ENCODE measurements around the gene CEP104.

The CEP104 gene

GRCh38 chr1:3892748-3893147 lies 35.7 kb upstream of the CEP104 start:
- no peak overlapping the region for H3K27ac ChIP-seq (ENCODE audit: low read depth, low read length)
- no peaks in the 10 kb centered on the region for H3K4me1 ChIP-seq (ENCODE audit: control insufficient read depth, insufficient read depth, low read length, unreplicated experiment)
- H3K79me2 ChIP-seq (ENCODE audit: control insufficient read depth, insufficient read depth, low read length, unreplicated experiment) = peaks cover 49% of the 10 kb centered on the region
- no peak overlapping the region for H3K4me3 ChIP-seq (ENCODE audit: low read depth, low read length)
- H3K36me3 ChIP-seq (ENCODE audit: insufficient read depth, low read length) = peaks cover 8% of the 10 kb centered on the region
- no peak overlapping the region for H2AFZ ChIP-seq (ENCODE audit: low read length, unreplicated experiment)
- no peaks in the 10 kb centered on the region for H3K27me3 ChIP-seq (ENCODE audit: insufficient read depth, low read length)

- Histone ChIP-seq H3K27ac (ENCODE audit: low read depth, low read length) (no peak overlapping the region), H3K27me3 (ENCODE audit: insufficient read depth, low read length) (no peaks in the 10 kb centered on the region), H3K36me3 (ENCODE audit: insufficient read depth, low read length) (peaks cover 8% of the 10 kb centered on the region), H3K4me1 (ENCODE audit: control insufficient read depth, insufficient read depth, low read length, unreplicated experiment) (no peaks in the 10 kb centered on the region), H2AFZ (ENCODE audit: low read length, unreplicated experiment) (no peak overlapping the region), H3K79me2 (ENCODE audit: control insufficient read depth, insufficient read depth, low read length, unreplicated experiment) (peaks cover 35% of the 10 kb centered on the region), H3K4me3 (ENCODE audit: low read depth, low read length) (no peak overlapping the region)
These were observed 34.4 kb upstream of the CEP104 start for GRCh38 chr1:3891329-3891865.

GRCh38 chr1:3890389-3891328 lies 33.6 kb upstream of the CEP104 start:
- H3K27ac ChIP-seq (ENCODE audit: low read depth, low read length) = no peak overlapping the region
- peaks cover 8% of the 10 kb centered on the region for H3K36me3 ChIP-seq (ENCODE audit: insufficient read depth, low read length)
- no peaks in the 10 kb centered on the region for H3K4me1 ChIP-seq (ENCODE audit: control insufficient read depth, insufficient read depth, low read length, unreplicated experiment)
- H3K79me2 ChIP-seq (ENCODE audit: control insufficient read depth, insufficient read depth, low read length, unreplicated experiment) = peaks cover 28% of the 10 kb centered on the region
- no peak overlapping the region for H3K4me3 ChIP-seq (ENCODE audit: low read depth, low read length)
- no peak overlapping the region for H2AFZ ChIP-seq (ENCODE audit: low read length, unreplicated experiment)
- no peaks in the 10 kb centered on the region for H3K27me3 ChIP-seq (ENCODE audit: insufficient read depth, low read length)

GRCh38 chr1:3889936-3890335 lies 32.9 kb upstream of the CEP104 start:
- H3K27me3 ChIP-seq (ENCODE audit: insufficient read depth, low read length) = no peaks in the 10 kb centered on the region
- H2AFZ ChIP-seq (ENCODE audit: low read length, unreplicated experiment) = no peak overlapping the region
- peaks cover 8% of the 10 kb centered on the region for H3K36me3 ChIP-seq (ENCODE audit: insufficient read depth, low read length)

GRCh38 chr1:3888301-3888700 lies 31.3 kb upstream of the CEP104 start:
- Histone ChIP-seq H3K27me3 (ENCODE audit: insufficient read depth, low read length) (no peaks in the 10 kb centered on the region), H3K27ac (ENCODE audit: low read depth, low read length) (no peak overlapping the region), H3K36me3 (ENCODE audit: insufficient read depth, low read length) (peaks cover 8% of the 10 kb centered on the region), H3K79me2 (ENCODE audit: control insufficient read depth, insufficient read depth, low read length, unreplicated experiment) (peaks cover 10% of the 10 kb centered on the region), H3K4me3 (ENCODE audit: low read depth, low read length) (no peak overlapping the region), H2AFZ (ENCODE audit: low read length, unreplicated experiment) (no peak overlapping the region), H3K4me1 (ENCODE audit: control insufficient read depth, insufficient read depth, low read length, unreplicated experiment) (no peaks in the 10 kb centered on the region)

More at GRCh38 chr1:3889936-3890335, 32.9 kb upstream of the CEP104 start:
- Histone ChIP-seq H3K27ac (ENCODE audit: low read depth, low read length) (no peak overlapping the region), H3K79me2 (ENCODE audit: control insufficient read depth, insufficient read depth, low read length, unreplicated experiment) (peaks cover 21% of the 10 kb centered on the region), H3K4me3 (ENCODE audit: low read depth, low read length) (no peak overlapping the region), H3K4me1 (ENCODE audit: control insufficient read depth, insufficient read depth, low read length, unreplicated experiment) (no peaks in the 10 kb centered on the region)

GRCh38 chr1:3886691-3887090 lies 29.7 kb upstream of the CEP104 start:
- H3K36me3 ChIP-seq (ENCODE audit: insufficient read depth, low read length) = peaks cover 8% of the 10 kb centered on the region
- H3K79me2 ChIP-seq (ENCODE audit: control insufficient read depth, insufficient read depth, low read length, unreplicated experiment) = peaks cover 4% of the 10 kb centered on the region
- H3K27me3 ChIP-seq (ENCODE audit: insufficient read depth, low read length) = no peaks in the 10 kb centered on the region
- no peak overlapping the region for H3K27ac ChIP-seq (ENCODE audit: low read depth, low read length)
- no peak overlapping the region for H3K4me3 ChIP-seq (ENCODE audit: low read depth, low read length)
- H2AFZ ChIP-seq (ENCODE audit: low read length, unreplicated experiment) = no peak overlapping the region
- H3K4me1 ChIP-seq (ENCODE audit: control insufficient read depth, insufficient read depth, low read length, unreplicated experiment) = no peaks in the 10 kb centered on the region

- H3K79me2 ChIP-seq (ENCODE audit: control insufficient read depth, insufficient read depth, low read length, unreplicated experiment) = peaks cover 4% of the 10 kb centered on the region
- no peak overlapping the region for H3K27ac ChIP-seq (ENCODE audit: low read depth, low read length)
- H3K36me3 ChIP-seq (ENCODE audit: insufficient read depth, low read length) = peaks cover 8% of the 10 kb centered on the region
- H2AFZ ChIP-seq (ENCODE audit: low read length, unreplicated experiment) = no peak overlapping the region
- no peak overlapping the region for H3K4me3 ChIP-seq (ENCODE audit: low read depth, low read length)
- no peaks in the 10 kb centered on the region for H3K27me3 ChIP-seq (ENCODE audit: insufficient read depth, low read length)
- no peaks in the 10 kb centered on the region for H3K4me1 ChIP-seq (ENCODE audit: control insufficient read depth, insufficient read depth, low read length, unreplicated experiment)
These were observed 29.2 kb upstream of the CEP104 start for GRCh38 chr1:3886106-3886670.

- Histone ChIP-seq H3K27ac (ENCODE audit: low read depth, low read length) (no peak overlapping the region), H2AFZ (ENCODE audit: low read length, unreplicated experiment) (no peak overlapping the region), H3K36me3 (ENCODE audit: insufficient read depth, low read length) (peaks cover 9% of the 10 kb centered on the region), H3K79me2 (ENCODE audit: control insufficient read depth, insufficient read depth, low read length, unreplicated experiment) (peaks cover 1% of the 10 kb centered on the region), H3K4me1 (ENCODE audit: control insufficient read depth, insufficient read depth, low read length, unreplicated experiment) (no peaks in the 10 kb centered on the region), H3K27me3 (ENCODE audit: insufficient read depth, low read length) (no peaks in the 10 kb centered on the region), H3K4me3 (ENCODE audit: low read depth, low read length) (no peak overlapping the region)
These were observed 28.6 kb upstream of the CEP104 start for GRCh38 chr1:3885611-3886010.

GRCh38 chr1:3884966-3885365 lies 28.0 kb upstream of the CEP104 start:
- Histone ChIP-seq H2AFZ (ENCODE audit: low read length, unreplicated experiment) (no peak overlapping the region), H3K27me3 (ENCODE audit: insufficient read depth, low read length) (no peaks in the 10 kb centered on the region), H3K4me1 (ENCODE audit: control insufficient read depth, insufficient read depth, low read length, unreplicated experiment) (no peaks in the 10 kb centered on the region), H3K79me2 (ENCODE audit: control insufficient read depth, insufficient read depth, low read length, unreplicated experiment) (no peaks in the 10 kb centered on the region), H3K27ac (ENCODE audit: low read depth, low read length) (no peak overlapping the region), H3K36me3 (ENCODE audit: insufficient read depth, low read length) (peaks cover 12% of the 10 kb centered on the region), H3K4me3 (ENCODE audit: low read depth, low read length) (no peak overlapping the region)

GRCh38 chr1:3883194-3883925 lies 26.3 kb upstream of the CEP104 start:
- Histone ChIP-seq H3K27me3 (ENCODE audit: insufficient read depth, low read length) (no peaks in the 10 kb centered on the region), H3K4me1 (ENCODE audit: control insufficient read depth, insufficient read depth, low read length, unreplicated experiment) (no peaks in the 10 kb centered on the region), H3K36me3 (ENCODE audit: insufficient read depth, low read length) (peaks cover 24% of the 10 kb centered on the region), H3K27ac (ENCODE audit: low read depth, low read length) (no peak overlapping the region), H2AFZ (ENCODE audit: low read length, unreplicated experiment) (no peak overlapping the region), H3K79me2 (ENCODE audit: control insufficient read depth, insufficient read depth, low read length, unreplicated experiment) (no peaks in the 10 kb centered on the region), H3K4me3 (ENCODE audit: low read depth, low read length) (no peak overlapping the region)

Data from ACC112 (cell line).